SU-DHL-6 (cell line): ENCODE measurements around the gene CFHR4.

ENCODE experiments used
- EZH2phosphoT487 ChIP-seq: fragments of 200-600 bp; sonication (generic), shearing (Covaris generic); conservative IDR thresholded peaks from 2 replicates; pipeline ENCODE4 v1.6.1; 2018; ENCODE audit warnings: mild to moderate bottlenecking, antibody characterized with exemption, low read length, moderate library complexity, mixed read lengths
- TF ChIP-seq, protein P1 (sequence below): fragments of 200-600 bp; sonication (generic); IDR thresholded peaks from one replicate; pipeline ENCODE4 v1.5.1; 2017; ENCODE audit warnings: antibody characterized with exemption, mild to moderate bottlenecking, low read length, moderate library complexity; ENCODE audit not compliant: insufficient read depth, poor library complexity, severe bottlenecking

DNA sequence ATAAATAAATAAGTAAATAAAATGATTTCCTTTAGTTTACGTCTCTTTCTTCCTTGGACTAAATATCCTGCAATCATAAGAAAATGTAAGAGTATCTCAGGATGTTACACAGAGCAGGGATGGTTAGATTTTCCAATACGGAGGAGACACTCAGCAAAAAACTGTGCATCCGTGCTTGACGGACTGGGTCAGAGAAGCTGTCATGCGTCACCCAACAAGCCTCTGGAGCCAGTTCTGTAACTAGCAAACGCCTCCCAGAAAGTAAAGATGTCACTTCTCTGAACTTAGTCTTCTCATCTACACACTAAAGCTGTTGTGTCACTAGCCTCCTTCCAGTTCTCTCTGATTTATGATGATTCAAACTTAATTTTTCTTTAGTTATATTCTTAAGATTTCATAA, 3.4 kb downstream of the CFHR4 start:
- TF ChIP-seq, protein P1, sequence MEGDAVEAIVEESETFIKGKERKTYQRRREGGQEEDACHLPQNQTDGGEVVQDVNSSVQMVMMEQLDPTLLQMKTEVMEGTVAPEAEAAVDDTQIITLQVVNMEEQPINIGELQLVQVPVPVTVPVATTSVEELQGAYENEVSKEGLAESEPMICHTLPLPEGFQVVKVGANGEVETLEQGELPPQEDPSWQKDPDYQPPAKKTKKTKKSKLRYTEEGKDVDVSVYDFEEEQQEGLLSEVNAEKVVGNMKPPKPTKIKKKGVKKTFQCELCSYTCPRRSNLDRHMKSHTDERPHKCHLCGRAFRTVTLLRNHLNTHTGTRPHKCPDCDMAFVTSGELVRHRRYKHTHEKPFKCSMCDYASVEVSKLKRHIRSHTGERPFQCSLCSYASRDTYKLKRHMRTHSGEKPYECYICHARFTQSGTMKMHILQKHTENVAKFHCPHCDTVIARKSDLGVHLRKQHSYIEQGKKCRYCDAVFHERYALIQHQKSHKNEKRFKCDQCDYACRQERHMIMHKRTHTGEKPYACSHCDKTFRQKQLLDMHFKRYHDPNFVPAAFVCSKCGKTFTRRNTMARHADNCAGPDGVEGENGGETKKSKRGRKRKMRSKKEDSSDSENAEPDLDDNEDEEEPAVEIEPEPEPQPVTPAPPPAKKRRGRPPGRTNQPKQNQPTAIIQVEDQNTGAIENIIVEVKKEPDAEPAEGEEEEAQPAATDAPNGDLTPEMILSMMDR = no peak
- TF ChIP-seq EZH2phosphoT487 = no peak
